Femur (tissue), 1 donor: Measurements from ENCODE around the gene TARBP2.
"Not testable (repeated sequence)": the region's sequence is repeated elsewhere in the genome, so short reads cannot be mapped to it uniquely, and the experiment has no call there.

Source experiments
- DNase-seq: peaks from one replicate; pipeline ENCODE4 v3.0.0-alpha.2; 2017

Gene TARBP2

GRCh38 chr12:53516758-53517455 is 15.8 kb downstream of the TARBP2 start:
- DNase-seq, result no peak

- DNase-seq, result no peak
Measured at GRCh38 chr12:53518381-53518780, 17.3 kb downstream of the TARBP2 start.

GRCh38 chr12:53523131-53523530 is 22.0 kb downstream of the TARBP2 start:
- DNase-seq, result no peak

DNA sequence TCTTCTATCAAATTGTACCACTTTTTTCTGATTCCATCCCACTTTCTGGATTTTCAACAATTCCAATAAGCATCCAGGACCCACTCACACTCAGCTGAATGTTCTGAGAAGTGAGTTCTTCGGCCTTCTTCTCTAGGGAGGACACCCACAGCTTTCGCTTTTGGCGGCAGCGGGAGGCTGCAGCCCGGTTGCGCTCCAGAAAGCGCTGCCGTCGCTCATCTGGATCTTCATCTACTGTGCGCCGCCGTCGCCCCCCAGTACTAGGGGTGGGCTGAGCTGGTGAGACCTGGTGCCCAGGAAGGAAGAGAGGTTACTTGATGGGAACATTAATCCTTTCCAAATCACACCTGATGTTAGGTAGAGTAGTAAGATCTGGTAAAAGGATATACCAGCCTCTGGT is 23.4 kb downstream of the TARBP2 start:
- no peak for DNase-seq

DNA sequence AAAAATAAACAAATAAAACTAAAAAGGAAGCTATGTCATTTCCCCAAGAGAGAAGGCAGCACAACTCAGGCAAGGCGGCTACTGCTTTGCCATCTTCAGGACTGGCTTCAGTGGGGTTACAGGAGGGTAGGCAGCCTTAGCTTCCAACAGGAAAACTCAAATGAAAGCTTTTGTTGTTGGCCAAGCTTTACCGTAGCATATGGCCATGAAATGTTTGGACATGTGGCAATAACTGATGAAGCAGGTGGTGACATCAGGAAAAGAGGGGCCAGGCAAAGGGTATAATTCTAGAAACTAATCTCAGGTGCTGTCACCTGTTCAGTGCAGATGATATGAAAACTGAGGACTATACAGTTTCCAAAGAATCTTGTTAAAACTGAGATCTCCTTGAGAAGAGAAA is 29.0 kb downstream of the TARBP2 start:
- DNase-seq, result no peak

GRCh38 chr12:53530920-53531319 is 29.8 kb downstream of the TARBP2 start:
- DNase-seq, result no peak

- no peak for DNase-seq
Measured at GRCh38 chr12:53532021-53532420, 30.9 kb downstream of the TARBP2 start.

DNA sequence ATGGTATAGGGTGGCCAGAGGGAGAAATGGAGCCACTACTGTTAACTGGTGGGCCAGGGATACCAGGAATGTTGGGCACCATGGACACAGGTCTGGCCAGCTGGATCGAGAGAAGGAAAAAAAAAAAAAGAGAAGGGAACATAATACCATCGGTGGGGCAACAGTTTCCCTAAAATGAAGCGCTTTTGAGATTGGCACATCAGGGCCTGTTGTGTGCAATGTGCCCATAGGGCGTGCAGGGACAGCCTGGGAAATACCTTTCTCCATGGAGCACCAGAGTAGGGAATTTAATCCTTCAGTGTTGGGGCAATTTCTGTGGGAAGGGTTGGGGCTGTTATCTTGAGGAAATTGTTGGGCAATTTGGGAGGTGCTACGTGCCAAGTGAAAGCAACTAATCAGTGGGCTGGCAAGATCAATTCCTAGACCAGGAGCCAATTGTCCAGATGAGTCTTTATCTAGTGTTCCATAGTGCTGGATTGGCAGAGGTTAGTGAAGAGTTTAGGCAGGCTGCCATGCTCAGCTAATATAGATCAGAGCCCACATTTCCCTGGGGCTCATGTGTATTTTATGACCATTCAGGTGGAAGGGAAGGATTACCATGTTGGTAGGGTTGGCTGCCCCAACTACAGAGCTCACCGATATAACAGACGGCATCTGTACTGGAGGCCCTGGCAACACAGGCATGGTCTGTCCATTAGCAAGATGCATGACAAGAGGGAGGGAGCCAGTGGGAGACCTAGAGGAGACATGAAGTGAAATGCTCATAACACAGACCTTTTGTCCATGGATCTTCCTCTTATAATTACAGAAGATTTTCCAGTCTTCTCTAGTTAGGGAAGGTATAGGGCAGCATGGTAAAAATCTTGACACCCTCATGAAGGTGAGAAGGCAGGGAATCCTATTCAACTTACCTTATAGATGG is 31.7 kb downstream of the TARBP2 start:
- DNase-seq, result no peak

- no peak for DNase-seq
Measured at GRCh38 chr12:53533471-53533870, 32.4 kb downstream of the TARBP2 start.

GRCh38 chr12:53536962-53537361 is 35.9 kb downstream of the TARBP2 start:
- no peak for DNase-seq

DNA sequence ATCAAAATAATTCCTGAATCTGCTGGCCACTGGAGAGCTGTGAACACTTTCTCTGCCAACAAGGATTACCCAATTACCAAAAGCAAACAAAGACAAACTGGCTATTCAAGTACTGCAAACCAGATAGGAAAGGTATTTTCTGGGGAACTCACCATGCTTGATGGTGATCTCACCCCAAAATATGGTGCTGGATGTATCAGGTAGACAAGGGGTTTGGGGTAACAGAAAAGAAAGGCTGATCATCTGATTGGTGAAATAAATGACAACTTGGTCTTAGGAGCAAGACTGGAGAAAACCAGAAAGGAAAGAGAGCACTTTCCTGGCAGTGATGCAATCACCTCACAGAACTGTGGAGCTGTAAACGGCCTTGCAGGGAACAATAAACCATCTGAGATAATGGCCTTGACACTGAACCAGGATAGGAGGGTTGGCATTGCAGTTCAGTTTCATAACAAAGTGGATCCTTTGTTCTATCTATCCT is 37.2 kb downstream of the TARBP2 start:
- no peak for DNase-seq

DNA sequence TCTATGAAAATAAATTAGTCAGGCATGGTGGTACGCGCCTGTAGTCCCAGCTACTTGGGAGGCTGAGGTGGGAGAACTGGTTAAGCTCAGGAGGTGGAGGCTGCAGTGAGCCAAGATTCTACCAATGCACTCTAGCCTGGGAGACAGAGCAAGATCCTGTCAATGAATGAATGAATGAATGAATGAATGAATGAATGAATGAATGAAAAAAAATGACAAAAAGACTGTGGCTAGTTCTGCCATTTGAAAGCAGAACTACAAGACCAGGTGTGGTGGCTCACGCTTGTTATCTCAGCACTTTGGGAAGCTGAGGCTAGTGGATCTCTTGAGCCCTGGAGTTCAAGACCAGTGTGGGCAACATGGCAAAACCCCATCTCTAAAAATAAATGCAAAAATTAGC is 38.4 kb downstream of the TARBP2 start:
- DNase-seq, result no peak

- DNase-seq, result peak; percentile 76
Measured at GRCh38 chr12:53543539-53543938, 42.5 kb downstream of the TARBP2 start.

DNA sequence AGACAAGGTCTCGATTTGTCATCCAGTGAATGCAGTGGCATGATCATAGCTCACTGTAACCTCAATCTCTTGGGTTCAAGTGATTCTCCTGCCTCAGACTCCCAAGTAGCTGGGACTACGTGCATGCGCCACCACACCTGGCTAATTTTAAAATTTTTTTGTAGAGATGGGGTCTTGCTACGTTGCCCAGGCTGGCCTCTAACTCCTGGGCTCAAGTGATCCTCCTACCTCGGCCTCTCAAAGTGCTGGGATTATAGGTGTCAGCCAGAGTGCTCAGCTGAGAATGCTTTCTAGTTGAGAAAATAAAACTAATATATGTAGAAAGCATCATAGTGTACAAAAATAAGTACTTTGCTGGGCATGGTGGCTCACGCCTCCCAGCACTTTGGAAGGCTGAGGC is 47.3 kb downstream of the TARBP2 start:
- not testable (repeated sequence) for DNase-seq

DNA sequence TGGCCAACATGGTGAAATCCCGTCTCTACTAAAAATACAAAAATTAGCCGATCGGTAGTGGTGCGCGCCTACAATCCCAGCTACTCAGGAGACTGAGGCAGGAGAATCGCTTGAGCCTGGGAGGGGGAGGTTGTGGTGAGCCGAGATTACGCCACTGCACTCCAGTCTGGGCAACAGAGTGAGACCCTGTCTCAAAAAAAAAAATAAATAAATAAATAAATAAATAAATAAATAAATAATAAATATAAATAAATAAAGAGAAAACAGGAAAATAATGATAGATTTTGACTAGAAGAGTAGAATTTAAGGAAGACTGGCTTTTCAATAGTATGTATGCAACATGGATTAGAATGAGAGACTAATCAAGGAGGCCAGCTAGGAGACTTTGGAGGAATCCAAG is 49.0 kb downstream of the TARBP2 start:
- DNase-seq, result not testable (repeated sequence)

- DNase-seq, result no peak
Measured at GRCh38 chr12:53550595-53550994, 49.5 kb downstream of the TARBP2 start.

GRCh38 chr12:53551889-53552291 is 50.8 kb downstream of the TARBP2 start:
- no peak for DNase-seq

- no peak for DNase-seq
Measured at GRCh38 chr12:53552361-53553327, 51.6 kb downstream of the TARBP2 start.
